CD14-positive monocyte (primary cell): ENCODE data around the gene HES4. TPM values are rescaled to one million over a fixed set of nuclear protein-coding genes. Genes with fewer than 3 reads are reported as not detected.

ENCODE experiments used
- DNase-seq, 3 donors: peaks; one replicate each; pipeline ENCODE4 v3.0.0-alpha.2; 2011 to 2022
- H2AFZ ChIP-seq: 2 replicates; pipeline ENCODE4 v1.6.0; 2012; ENCODE audit warnings: mild to moderate bottlenecking, low read depth, low read length, inconsistent platforms; ENCODE audit not compliant: insufficient read depth, poor library complexity, severe bottlenecking
- H3K27ac ChIP-seq, 2 donors: 1 replicate in 1 of 2; 2 replicates in 1 of 2; pipeline ENCODE4 v1.5.1; 2012 to 2013; ENCODE audit warnings: low read length in 2 of 2, control low read depth in 1 of 2, inconsistent platforms in 1 of 2, low read depth in 1 of 2, mild to moderate bottlenecking in 1 of 2
- H3K27me3 ChIP-seq, 2 donors: one replicate each; pipeline versions ENCODE4 v1.6.0 to v1.6.1; 2011 to 2013; ENCODE audit warnings: low read length in 2 of 2; ENCODE audit not compliant: control insufficient read depth in 2 of 2, insufficient read depth in 2 of 2
- H3K36me3 ChIP-seq, 2 donors: replicated peaks in 1 of 2; 1 replicate in 1 of 2; 2 replicates in 1 of 2; pipeline versions ENCODE4 v1.5.1 to v1.6.1; 2012 to 2013; ENCODE audit warnings: low read length in 2 of 2, control low read depth in 1 of 2, inconsistent platforms in 1 of 2, mild to moderate bottlenecking in 1 of 2; ENCODE audit not compliant: insufficient read depth in 2 of 2, control insufficient read depth in 1 of 2
- H3K4me1 ChIP-seq, 2 donors: 1 replicate in 1 of 2; 2 replicates in 1 of 2; pipeline versions ENCODE4 v1.5.1 to v1.6.1; 2012 to 2013; ENCODE audit warnings: low read length in 2 of 2, control low read depth in 1 of 2, inconsistent platforms in 1 of 2, mild to moderate bottlenecking in 1 of 2, moderate library complexity in 1 of 2; ENCODE audit not compliant: insufficient read depth in 2 of 2, control insufficient read depth in 1 of 2
- H3K4me2 ChIP-seq: replicated peaks from 2 replicates; pipeline ENCODE3; 2012; ENCODE audit warnings: low read length, moderate library complexity, mild to moderate bottlenecking; ENCODE audit not compliant: poor library complexity, severe bottlenecking; ENCODE audit errors: extremely low read depth
- H3K4me3 ChIP-seq, 3 experiments: fragments of 200-600 bp in 1 of 3; sonication (generic) in 1 of 3; replicated peaks in 1 of 3; 1 replicate in 2 of 3; 2 replicates in 1 of 3; pipeline ENCODE4 v1.5.1; 2011 to 2013; ENCODE audit warnings: low read length in 3 of 3, mild to moderate bottlenecking in 3 of 3, control low read depth in 2 of 3, low read depth in 2 of 3, inconsistent platforms in 1 of 3, moderate library complexity in 1 of 3
- H3K79me2 ChIP-seq: 2 replicates; pipeline ENCODE4 v1.6.0; 2012; ENCODE audit warnings: mild to moderate bottlenecking, control low read depth, inconsistent platforms, low read length, moderate library complexity; ENCODE audit not compliant: insufficient read depth
- H3K9ac ChIP-seq: 2 replicates; pipeline ENCODE4 v1.6.0; 2017; ENCODE audit warnings: low read length, mild to moderate bottlenecking; ENCODE audit not compliant: insufficient read depth, poor library complexity, severe bottlenecking
- H3K9me3 ChIP-seq, 2 donors: replicated peaks in 1 of 2; 1 replicate in 1 of 2; 2 replicates in 1 of 2; pipeline versions ENCODE4 v1.5.1 to v1.6.1; 2012 to 2013; ENCODE audit warnings: low read length in 2 of 2, control low read depth in 1 of 2; ENCODE audit not compliant: control insufficient read depth in 1 of 2, insufficient read depth in 1 of 2
- H4K20me1 ChIP-seq: 2 replicates; pipeline ENCODE4 v1.6.0; 2012; ENCODE audit warnings: mild to moderate bottlenecking, low read length, control low read depth, moderate library complexity; ENCODE audit not compliant: insufficient read depth
- H3K27ac Mint-ChIP-seq, 7 donors: one replicate each; pipeline ENCODE4 v1.8.0; 2020; ENCODE audit warnings: mild to moderate bottlenecking in 7 of 7, mixed read lengths in 7 of 7, moderate library complexity in 6 of 7, inconsistent platforms in 2 of 7
- H3K27me3 Mint-ChIP-seq, 3 donors: one replicate each; pipeline ENCODE4 v1.8.0; 2021 to 2022; ENCODE audit warnings: low read depth in 3 of 3, mild to moderate bottlenecking in 3 of 3, mixed read lengths in 3 of 3, moderate library complexity in 3 of 3, inconsistent platforms in 1 of 3
- H3K36me3 Mint-ChIP-seq, 2 donors: one replicate each; pipeline ENCODE4 v1.8.0; 2020; ENCODE audit warnings: mixed read lengths in 2 of 2, inconsistent platforms in 1 of 2, mild to moderate bottlenecking in 1 of 2
- H3K4me1 Mint-ChIP-seq: one replicate; pipeline ENCODE4 v1.8.0; 2020; ENCODE audit warnings: mild to moderate bottlenecking, mixed read lengths
- H3K4me3 Mint-ChIP-seq, 2 donors: one replicate each; pipeline ENCODE4 v1.8.0; 2020; ENCODE audit warnings: mild to moderate bottlenecking in 2 of 2, mixed read lengths in 2 of 2, moderate library complexity in 1 of 2
- H3K9me3 Mint-ChIP-seq, 7 donors: one replicate each; pipeline ENCODE4 v1.8.0; 2020 to 2022; ENCODE audit warnings: mixed read lengths in 7 of 7, mild to moderate bottlenecking in 6 of 7, moderate library complexity in 6 of 7, inconsistent platforms in 2 of 7
- CTCF ChIP-seq: fragments of 200-600 bp; IDR thresholded peaks from one replicate; pipeline ENCODE4 v1.8.0; 2022; ENCODE audit warnings: antibody characterized with exemption, mild to moderate bottlenecking
- WGBS: methylation state at CpG from one replicate; pipeline ENCODE4 v1.1.5; 2013; ENCODE audit warnings: missing lambda C conversion rate; ENCODE audit not compliant: insufficient coverage; 5-methylcytosine and 5-hydroxymethylcytosine counted together
- intact Hi-C, 2 donors: fragments of 100-400 bp; cut with micrococcal nuclease; formaldehyde crosslinking; loops; one replicate each; pipeline versions ENCODE4 v1.15.0 to v1.15.1; 2023
- polyA plus RNA-seq, 3 donors: library from polyadenylated mRNA; depleted of rRNA in 1 of 3; unstranded in 2 of 3; stranded (reverse) in 1 of 3; fragments of 300-500 nt in 2 of 3; fragments of >200 nt in 1 of 3; fragmentation: Illumina TruSeq in 2 of 3; gene quantifications; 1 replicate in 2 of 3; 2 replicates in 1 of 3; pipeline ENCODE4 v1.2.3, GENCODE V29; 2012 to 2021

The HES4 gene
- polyA plus RNA-seq, 3 donors, result 1.4 to 26.8 (median 2.0) TPM

GRCh38 chr1:1021010-1021919, 21.4 kb upstream of the HES4 start:
- peaks cover 7 to 36% of the 10 kb centered on the region in 2 donors for H3K27me3 ChIP-seq
- H3K9me3 Mint-ChIP-seq, result peaks cover 0 to 6% (median 0%) of the 10 kb centered on the region in 7 donors
- H3K36me3 ChIP-seq, result no peaks in the 10 kb centered on the region
- H3K27ac ChIP-seq, result no peak overlapping the region
- peaks cover 11 to 21% of the 10 kb centered on the region in 2 donors for H3K4me1 ChIP-seq
- peaks cover 6% of the 10 kb centered on the region for H3K4me1 Mint-ChIP-seq
- no peak for TF ChIP-seq CTCF
- H3K9me3 ChIP-seq, result no peaks in the 10 kb centered on the region
- peak in 1 of 3 donors; percentile 68 for DNase-seq
- 22% methylated on average over 10 of the region's 33 CpGs for WGBS
- peak overlapping the region in 1 of 3 experiments; percentile 69 for H3K4me3 ChIP-seq
- intact Hi-C loops, result loop anchor here in 1 of 2 donors (5.0 kb wide), 1 partner anchor 36 kb away; no protein-coding TSS in a partner anchor
- peak overlapping the region; percentile 72 for H3K4me2 ChIP-seq
- H4K20me1 ChIP-seq, result no peaks in the 10 kb centered on the region
- peaks cover 33 to 45% (median 40%) of the 10 kb centered on the region in 3 donors for H3K27me3 Mint-ChIP-seq
- peak overlapping the region; percentile 15 for H3K9ac ChIP-seq
- H3K4me3 Mint-ChIP-seq, result peak overlapping the region in 1 of 2 donors; percentile 72
- no peak overlapping the region for H2AFZ ChIP-seq
- H3K79me2 ChIP-seq, result no peaks in the 10 kb centered on the region
- no peak overlapping the region for H3K27ac Mint-ChIP-seq
- no peaks in the 10 kb centered on the region for H3K36me3 Mint-ChIP-seq

GRCh38 chr1:1020415-1021009, 20.6 kb upstream of the HES4 start:
- H3K27ac Mint-ChIP-seq, result no peak overlapping the region
- Histone ChIP-seq H3K4me2 (peak overlapping the region; percentile 72), H3K36me3 (no peaks in the 10 kb centered on the region), H4K20me1 (no peaks in the 10 kb centered on the region), H2AFZ (peak overlapping the region; percentile 41), H3K27me3 (peaks cover 7 to 36% of the 10 kb centered on the region in 2 donors), H3K79me2 (no peaks in the 10 kb centered on the region), H3K9me3 (no peaks in the 10 kb centered on the region), H3K4me1 (peaks cover 11 to 21% of the 10 kb centered on the region in 2 donors), H3K4me3 (peak overlapping the region in 1 of 3 experiments; percentile 69), H3K27ac (no peak overlapping the region), H3K9ac (peak overlapping the region; percentile 32)
- H3K36me3 Mint-ChIP-seq, result no peaks in the 10 kb centered on the region
- H3K4me1 Mint-ChIP-seq, result peaks cover 6% of the 10 kb centered on the region
- H3K4me3 Mint-ChIP-seq, result peak overlapping the region in 1 of 2 donors; percentile 72
- no peak for DNase-seq
- WGBS, result 0% methylated on average over 29 of the region's 59 CpGs
- peaks cover 0 to 6% (median 0%) of the 10 kb centered on the region in 7 donors for H3K9me3 Mint-ChIP-seq
- peaks cover 29 to 40% (median 40%) of the 10 kb centered on the region in 3 donors for H3K27me3 Mint-ChIP-seq
- intact Hi-C loops, result loop anchor here in 1 of 2 donors (5.0 kb wide), 1 partner anchor 37 kb away; no protein-coding TSS in a partner anchor
- no peak for TF ChIP-seq CTCF
